ENCODE results near the gene SPATS2L.

The SPATS2L gene

DNA sequence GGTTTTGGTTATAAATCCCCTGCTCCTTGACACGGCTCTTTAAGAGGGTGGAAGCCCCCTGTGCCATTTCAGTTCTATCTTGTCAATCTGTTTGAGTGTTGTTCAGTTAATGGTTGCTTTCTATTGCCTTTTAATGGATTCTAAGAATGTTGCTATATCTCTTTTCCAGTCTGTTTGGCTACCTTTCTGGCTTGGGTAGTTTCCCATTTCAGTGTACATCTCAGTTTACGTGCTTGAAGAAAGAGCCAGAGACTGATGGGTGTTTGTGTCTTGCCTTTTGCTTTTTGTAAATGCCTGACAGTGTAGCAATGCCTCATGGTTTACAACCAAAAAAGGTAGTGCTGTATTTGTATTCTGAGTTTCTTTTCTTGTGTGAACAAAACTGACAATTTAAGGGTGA lies 45.3 kb downstream of the SPATS2L start:
- no peak for DNase-seq

DNA sequence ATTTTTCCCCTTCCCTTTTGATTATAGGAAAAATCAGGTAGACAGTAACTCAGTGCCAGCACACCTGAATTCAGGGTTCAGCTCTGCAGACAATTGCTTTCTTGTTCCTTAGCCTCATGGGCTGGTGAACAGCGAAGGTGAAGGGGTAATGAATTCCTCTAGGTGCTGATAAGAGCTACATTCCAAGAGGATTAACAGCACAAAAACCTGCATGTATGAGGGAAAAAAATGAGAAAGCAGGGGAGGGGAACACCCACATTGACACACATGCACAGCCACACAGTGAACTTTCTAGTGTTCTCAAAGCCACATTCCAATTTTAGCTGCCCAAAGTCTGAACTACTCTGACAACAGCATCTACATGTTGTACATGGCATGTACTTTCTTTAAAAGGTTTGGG lies 46.1 kb downstream of the SPATS2L start:
- no peak for DNase-seq

DNA sequence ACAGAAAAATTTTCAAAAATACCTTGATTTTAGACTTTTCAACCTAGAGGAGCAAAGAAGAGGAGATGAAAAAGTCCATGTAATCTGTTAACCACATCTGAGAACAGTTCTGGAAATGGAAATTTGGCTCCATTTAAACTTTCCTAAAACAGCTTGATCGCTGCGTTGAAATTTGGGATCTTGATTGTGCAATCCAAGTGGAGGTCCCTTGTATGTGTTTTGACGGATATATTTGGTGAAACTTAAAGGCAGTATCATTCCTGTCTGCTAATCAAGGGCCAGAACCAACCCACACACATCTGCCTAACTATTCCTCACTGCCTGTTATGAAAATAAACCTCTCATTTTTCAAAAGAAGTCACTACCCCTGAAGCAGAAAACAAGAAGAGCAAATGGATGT lies 46.6 kb downstream of the SPATS2L start:
- no peak for DNase-seq

DNA sequence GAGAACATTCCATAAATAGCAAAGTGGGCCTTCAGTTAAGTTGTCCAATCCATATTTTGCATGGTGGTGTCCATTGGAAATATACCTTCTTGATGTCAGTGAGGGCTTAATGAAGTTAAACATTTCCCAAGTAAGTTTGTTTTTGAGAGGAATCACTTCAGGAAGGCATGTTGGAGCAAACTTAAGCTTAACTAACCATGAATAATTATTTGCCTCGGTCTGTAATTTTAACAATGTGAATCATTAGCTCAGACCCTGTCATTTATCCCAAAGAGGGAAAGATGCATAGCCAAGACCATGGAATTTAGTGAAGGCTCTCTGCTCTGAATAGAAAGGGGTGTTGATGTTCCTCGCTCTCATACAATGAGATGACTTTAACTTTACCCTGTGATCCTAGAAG lies 47.4 kb downstream of the SPATS2L start:
- no peak for DNase-seq

DNA sequence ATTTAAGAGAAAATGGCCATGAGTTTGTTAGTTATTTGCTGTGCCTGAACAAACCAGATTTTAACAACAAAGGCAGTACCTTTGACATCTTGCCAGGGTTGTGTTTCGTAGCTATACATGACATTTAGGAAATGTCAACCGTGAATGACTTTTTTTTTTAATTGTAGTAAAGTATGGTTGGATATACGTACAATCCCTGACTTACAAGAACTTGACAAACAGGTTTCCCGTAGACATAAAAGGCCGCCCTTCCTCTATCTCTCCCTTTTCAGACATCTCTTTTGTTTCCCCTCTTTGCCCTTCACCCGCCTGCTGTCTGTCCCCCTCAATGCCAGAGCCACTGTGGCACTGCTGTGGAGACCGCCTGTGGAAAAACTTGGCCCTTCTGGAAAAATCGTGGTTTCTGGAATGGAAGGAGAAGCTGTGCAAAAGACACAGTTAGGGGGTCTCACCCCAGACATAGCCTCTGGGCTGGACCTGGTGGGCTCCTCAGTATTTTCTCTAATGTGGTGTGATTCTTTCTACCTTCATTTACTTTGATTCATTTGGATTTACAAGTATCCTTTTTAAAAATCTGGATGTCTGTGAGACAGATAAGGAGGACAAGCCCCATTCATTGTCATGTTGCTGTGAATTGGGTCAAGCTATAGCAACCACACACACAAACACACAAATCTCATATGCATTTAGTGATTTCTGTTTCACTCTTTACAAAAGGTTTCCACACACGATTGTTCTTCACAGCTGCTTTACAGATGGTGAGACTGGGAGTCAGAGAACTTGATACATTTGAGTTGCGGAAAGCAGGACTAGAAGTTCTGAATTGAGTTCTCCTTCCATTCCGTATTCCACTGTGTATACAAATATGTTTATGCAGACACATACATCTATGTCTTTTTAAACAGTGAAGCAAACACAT lies 48.6 kb downstream of the SPATS2L start:
- DNase-seq: no peak

DNA sequence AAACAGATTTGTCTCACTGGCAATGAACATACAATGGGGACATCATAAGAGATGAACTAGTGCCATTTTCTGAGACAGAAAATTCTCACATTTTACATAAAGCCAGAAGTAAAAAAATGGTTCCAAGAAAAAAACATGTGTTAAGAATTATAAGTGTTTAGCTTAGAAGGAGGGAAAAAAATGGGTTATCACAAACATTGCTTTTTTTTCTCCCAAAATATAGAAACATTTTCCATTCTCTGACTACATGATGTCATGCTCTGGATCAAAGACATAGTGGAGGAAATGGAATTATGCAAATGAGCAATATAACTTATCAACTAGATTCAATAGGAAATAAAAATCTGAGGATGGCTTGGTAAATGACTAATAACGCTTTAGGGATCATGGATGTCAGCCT lies 49.8 kb downstream of the SPATS2L start:
- no peak for DNase-seq

DNA sequence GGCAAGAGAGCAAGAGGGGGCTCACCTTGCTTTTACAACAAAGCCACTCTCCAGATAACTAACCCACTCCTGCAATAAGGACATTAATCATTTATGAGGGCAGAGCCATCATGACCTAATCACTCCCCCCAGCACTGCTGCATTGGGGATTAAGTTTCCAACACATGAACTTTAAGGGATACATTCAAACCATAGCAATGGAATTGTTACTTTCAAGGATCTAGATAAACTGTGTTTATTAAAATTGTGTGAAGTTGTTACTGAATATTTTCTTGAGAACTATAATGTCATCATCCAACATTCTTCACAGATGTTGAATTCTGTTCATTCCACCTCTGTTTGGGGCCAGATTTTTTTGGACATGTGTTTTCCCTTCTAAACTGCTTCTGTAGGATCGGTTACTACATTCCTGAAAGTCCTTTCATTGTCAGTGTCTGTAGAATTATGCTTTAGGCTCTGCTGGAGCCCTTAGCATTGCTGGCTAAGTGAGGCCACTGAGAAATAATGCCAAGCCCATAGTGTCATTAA lies 50.4 kb downstream of the SPATS2L start:
- peak in 1 of 2 experiments; percentile 16 for DNase-seq

DNA sequence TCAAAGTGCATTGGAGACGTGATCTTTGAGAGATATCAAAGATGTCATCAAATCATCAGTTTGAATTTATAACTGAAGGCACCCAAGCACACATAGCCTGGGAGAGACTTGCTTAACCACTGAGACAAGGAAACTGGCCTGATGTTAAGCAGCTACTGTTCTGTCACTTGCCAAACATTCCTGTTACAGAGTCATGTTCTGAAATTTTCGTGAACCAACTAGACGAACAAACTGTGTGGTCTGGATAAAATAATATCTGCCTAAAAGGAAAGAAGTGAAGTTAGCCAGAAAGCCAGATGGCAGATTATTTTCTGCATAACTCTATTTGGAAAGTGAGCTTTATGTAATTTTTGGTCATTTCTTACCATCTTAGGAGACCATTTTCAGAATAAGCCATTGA lies 51.4 kb downstream of the SPATS2L start:
- no peak for DNase-seq

DNA sequence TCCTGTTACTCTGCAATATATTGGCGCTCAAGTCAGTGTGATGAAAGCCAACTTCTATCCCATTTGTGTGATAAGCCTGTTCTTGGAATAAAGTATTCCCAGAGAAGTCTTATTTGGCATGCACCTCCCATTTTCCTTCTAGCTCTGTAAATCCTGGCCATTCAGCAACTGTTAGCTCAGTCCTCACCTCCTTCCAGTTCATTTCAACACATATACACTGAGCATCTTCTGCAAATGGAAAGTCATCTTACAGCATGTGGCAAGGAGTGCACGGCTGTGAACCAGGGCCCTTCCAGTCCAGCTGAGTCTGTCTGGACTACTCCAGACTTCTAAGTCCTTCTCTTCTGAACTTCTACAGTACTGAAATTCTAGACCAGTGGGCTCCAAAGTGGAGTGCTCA lies 53.1 kb downstream of the SPATS2L start:
- DNase-seq: no peak

DNA sequence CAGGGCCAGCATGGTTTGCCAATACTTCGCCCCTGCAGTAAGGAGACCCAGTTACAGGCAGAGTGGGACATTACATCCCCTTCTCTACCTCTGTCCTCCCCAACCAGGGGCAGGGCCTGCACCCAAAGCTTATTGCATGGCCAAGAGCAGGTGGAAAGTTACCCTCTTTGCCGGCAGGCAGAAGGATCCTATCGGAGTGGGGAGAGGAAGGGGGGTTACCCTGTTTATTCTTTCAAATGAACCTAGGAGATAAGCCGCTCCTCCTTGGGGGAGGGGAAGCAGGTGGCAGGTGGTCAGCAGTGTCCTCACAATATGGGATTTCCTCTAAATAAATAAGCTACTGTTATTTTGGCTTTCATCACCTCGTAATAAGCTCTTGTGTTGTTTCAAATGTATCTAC lies 53.9 kb downstream of the SPATS2L start:
- peak in 1 of 2 experiments; percentile 57 for DNase-seq

DNA sequence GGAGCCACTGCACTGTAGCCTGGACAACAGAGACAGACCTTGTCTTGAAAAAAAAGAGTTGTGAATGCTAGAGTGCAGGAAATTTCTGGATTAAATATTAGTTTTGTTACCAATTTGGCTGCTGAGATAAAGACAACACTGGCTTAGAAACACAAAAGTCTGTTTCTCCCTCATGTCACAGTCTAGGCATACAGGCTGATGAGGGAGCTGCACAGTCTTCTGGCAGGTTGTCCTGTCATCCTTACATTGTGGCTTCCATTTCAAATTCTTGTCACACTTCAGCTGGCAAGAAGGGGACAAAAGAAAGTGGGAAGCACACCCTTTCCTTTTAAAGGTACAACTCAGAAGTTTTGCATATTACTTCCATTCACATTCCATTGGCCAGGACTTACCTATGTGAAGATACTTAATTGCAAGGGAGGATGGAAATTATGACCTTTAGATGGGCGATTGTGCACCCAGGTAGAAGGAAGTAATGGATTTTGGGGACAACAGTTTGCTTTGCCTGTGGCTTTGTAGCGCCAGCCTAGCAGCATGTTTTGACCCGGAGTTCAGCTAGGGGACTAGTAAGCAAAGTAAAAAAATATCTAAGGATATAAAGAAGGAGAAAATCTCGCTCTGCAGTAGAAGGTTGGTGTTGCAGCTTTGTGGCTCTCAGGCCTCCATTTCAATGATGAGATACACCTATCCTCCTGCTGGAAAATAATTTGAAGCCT lies 55.9 kb downstream of the SPATS2L start:
- no peak for DNase-seq

DNA sequence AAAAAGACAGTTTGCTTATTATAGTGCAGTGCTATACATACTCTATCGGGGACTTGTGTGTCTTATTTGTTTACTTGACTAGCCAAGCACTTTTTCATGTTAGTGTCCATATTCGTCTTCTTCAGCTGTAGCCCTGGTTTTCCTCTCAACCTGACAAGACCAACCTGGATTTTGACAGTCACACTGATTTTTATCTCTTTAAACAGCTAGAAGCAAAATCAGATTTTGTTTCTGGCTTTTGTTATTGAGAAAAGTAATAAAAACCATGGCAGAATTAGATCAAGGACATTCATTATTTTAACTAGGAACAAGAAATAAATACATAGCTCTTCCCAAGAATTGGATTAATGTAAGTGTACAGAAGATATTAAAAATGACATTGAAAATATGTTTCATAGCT lies 56.8 kb downstream of the SPATS2L start:
- DNase-seq: no peak

DNA sequence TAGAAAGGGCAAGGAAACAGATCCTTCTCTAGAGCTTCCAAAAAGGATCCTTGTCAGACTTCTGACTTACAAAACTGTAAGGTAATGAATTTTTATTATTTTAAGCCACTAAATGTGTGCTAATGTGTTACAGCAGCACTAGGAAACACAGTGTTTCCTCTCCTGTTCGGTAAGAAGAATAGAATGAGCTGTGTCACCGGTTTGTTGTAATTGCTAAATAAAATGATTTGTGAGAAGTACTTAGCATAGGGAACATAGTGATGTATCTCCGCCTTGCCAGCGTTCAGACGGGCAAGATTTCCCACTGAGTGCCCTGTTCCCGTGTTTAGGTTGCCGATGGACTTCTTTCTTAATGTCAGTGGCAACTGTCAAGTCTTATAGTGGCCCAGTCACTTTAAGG lies 57.6 kb downstream of the SPATS2L start:
- no peak for DNase-seq

DNA sequence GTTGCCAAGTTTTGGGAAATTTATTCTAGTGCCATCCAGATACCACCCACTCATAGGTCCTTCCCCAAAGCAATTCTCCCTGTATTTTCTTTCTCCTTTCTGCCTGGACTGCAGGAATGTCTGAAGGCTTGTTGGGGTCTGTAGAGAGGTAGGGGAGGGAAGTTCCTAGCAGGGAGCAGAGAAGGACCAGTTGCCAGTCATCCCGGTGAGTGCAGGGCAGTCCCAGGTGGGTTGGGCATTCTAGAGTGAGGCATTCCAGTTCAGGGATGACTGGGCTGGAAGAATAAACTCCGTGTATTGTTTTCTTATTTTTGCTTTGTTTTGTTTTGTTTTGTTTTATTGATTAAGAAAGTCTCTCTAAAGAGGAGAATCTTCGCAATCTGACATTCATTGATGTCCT lies 58.1 kb downstream of the SPATS2L start:
- DNase-seq: no peak

DNA sequence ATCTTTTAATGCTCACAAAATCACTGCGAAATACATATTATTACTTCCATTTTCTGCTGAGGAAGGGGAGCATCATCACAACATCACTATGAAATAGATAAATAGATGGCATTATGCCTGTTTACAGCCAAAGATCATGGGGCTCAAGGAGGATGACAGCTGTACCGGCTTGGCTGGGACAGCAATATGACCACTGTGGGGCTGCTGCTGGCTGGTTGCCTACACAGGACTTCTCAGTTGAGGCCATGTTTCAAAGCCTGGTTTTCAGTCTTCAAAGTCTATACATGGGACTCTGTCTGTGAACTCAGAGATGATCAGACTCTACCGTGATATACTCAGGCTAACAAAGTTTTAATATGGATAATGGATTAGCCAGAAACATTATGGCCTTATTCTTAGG lies 58.7 kb downstream of the SPATS2L start:
- DNase-seq: no peak

DNA sequence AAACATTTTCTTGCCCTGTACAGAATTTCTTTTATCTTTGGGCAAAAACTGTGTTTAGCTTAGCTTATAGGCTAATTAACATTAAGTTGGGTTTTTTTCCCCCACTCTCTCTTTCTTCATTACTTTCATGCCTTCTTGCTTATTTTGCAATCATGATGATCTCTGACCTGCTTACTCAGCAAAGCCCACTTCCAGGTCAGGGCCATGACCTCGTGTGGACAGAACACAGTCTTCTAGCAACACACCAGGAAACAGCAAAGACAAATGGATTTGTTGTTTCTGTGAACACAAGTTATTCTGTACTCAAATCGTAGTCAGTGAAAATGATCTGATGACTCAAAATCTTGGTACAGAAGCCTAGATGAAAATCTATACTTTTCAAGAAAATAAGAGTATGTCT lies 60.7 kb downstream of the SPATS2L start:
- no peak for DNase-seq

DNA sequence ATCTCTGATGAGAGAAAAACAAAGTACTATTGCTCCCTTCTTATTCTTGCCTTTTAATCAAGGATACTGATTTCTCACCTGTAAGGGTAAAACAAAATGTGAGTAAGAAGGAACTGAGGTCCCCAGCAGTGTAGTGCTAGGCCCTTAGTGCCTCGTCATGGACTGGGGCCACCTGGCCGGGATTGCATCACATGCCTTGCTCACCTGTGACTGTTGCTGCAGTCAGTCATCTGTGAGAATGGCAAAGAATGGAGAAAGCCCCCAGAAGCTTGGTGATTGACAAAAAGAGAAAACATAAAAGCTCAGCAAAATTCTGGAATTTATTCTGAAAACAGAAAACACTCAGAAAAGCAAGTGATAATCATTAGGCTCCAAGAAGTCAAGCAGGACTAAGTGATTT lies 63.4 kb downstream of the SPATS2L start:
- no peak for DNase-seq

DNA sequence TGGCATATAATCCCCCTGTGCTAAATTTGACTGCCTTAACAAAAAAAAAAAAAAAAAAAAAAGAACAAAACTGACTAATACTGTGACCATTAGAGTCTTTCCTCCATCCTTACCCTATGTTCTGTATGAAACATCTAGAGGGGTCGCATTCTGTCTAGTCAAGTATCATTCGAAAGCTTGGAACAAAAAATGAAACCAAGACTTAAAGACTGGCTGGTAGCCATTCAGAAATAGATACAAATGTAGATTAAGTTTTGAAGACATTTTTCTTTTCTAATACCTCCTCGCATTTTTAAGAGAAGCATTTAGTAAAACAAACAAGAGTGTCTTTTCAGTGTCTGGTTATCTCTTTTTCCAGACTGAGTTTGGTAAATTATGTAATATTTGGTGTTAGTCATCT lies 66.7 kb downstream of the SPATS2L start:
- no peak for DNase-seq

DNA sequence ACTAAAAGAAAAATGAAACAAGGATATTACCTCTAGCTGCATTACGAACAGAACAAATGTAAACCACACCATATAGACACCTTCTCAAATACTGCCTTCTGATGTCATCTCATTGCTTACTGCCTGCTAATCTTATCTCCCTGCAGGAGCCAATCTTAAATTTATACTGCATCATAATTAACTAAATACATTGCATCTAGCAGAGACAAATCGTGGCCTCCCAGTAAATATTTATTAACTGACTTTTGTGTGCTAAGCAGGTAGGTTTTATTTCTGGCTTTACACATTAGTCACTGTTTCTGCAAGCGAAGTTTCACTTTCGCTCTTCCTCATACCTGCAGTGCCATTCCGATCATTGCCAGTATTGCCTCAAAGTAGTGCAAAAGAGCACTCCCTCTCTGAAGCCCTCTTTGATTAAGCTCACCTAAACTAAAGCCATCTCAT lies 67.5 kb downstream of the SPATS2L start:
- DNase-seq: no peak

DNA sequence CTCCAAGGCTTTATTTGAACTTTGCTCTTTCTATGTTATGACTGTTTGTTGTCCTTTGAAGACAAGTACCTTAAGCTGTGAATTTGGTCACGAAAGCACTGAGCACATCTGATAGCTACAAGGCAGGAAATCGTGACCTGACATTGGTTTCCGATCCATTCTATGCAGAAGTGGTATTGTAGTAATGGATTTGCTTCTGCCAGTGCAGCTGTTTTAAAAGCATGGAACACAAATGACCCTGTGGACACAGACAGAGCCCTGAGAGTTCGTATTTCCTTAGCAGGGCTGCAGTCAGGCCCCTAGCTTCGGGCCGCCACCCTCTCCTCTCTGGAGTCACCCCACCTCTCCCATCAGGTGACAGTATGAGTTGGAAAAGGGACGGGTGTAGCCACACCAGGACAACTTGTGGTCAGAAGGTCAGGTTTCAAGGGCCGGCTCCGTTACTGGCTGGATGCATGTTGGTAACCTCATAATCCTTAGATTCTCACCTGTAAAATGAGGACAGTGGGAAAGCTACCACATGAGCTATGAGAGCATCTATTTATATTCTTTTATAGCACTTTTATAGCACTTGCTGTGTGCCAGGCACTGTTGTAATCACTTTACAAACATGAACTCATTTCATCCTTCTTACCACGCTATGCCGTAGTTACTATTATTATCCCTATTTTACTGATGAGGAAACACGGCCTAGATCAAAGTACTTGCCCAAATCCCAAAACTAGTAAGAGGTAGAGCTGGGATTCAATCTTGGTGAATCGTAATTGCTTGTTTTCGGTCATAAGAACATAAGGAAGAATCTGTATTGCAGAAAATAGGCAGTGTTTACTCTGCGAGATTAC lies 70.2 kb downstream of the SPATS2L start:
- DNase-seq: no peak

DNA sequence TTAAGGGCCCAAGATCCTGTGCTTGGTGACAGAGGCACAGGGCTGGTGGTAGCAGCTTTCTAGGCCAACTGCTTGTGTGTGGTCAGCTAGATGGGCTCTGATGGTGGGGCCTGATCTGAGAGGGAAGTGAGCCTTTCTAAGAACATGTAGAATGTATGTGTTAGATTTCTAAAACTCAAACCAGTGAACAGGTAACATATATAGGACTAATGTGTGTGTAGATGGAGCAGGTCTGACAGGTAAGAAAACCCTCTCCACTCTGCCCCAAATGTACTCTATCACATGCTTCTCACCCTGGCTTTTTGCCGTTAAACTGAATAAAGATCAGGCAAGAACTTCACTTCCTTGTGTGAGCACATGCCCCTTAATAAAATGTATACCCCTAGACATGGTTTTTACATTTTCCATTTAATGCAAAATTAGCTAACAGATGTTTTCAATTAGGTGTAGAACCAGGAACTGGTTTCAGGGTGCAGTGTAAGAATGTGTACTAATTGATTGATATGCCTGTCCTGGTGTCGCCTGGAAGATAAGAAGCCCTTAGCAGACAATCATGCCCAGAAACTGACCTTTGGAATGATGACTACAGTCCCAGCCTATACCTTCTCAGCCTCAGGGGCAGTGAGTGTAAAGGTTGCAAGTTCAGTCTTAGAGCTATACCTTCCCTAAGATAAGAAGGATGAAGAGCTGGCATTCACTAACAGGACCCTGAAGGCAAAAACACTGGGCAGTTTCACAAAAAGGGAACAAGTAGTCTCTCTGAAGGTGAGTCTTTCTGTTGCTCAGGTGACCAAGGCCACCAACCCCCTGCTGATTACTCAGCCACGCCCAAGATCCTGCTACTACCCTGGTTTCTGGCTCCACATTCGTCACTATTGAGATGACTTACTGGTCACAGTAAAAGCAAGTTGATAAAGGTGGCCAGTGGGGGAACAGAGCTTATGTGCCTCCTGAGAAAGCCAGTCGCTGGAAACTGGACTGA lies 71.2 kb downstream of the SPATS2L start:
- no peak for DNase-seq
